ENCODE results near the gene EPHA1.

DNA sequence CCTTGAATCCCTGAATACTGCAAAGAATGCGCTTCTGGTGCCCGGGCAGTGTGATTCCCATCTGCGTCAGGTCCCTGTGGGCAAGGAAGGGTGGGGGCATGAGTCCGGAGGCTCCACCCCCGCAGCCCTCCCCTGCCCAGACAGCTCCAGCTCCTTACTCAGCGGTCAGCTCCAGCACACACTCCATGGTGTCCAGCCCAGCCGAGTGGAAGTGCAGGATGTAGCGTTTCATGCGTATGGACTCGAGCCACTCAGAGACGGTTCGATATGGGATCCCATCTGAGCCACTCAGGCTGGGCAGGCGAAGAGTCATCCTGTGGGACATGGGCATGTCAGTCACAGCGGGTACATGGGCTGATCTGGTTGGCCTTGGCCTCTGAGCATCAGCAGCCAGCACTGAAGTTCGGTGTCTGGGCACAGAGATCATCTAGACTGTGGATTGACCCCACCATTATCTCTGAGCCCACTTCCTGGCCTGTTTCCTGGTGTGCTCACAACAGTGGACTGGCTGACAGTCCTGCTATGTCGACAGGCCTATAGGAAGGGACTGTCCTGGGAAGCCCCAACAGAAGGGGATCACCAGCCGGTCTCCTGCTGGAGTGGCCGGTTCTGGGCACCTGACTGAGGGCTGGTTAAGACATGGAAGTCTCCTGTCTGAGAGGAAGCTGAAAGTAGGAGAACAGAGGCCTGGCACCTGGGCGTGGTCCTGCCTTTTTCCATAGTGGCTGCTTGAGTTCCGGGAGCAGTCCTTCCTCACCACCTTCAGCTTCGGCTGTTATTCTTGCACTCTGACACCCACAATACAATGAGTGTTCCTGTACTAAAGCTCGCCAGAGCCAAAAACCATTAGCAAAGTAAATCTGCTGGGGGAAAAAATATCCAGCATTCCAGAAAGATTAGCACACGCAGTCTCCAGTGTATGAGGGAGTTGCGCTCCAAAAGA is 16.9 kb downstream of the EPHA1 start:
- no peak for TF ChIP-seq EZH2phosphoT487 (conservative IDR thresholded peaks at IDR 0.05; ENCODE audit: low read length)
- TF ChIP-seq, protein P1, sequence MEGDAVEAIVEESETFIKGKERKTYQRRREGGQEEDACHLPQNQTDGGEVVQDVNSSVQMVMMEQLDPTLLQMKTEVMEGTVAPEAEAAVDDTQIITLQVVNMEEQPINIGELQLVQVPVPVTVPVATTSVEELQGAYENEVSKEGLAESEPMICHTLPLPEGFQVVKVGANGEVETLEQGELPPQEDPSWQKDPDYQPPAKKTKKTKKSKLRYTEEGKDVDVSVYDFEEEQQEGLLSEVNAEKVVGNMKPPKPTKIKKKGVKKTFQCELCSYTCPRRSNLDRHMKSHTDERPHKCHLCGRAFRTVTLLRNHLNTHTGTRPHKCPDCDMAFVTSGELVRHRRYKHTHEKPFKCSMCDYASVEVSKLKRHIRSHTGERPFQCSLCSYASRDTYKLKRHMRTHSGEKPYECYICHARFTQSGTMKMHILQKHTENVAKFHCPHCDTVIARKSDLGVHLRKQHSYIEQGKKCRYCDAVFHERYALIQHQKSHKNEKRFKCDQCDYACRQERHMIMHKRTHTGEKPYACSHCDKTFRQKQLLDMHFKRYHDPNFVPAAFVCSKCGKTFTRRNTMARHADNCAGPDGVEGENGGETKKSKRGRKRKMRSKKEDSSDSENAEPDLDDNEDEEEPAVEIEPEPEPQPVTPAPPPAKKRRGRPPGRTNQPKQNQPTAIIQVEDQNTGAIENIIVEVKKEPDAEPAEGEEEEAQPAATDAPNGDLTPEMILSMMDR (IDR thresholded peaks at IDR 0.05; ENCODE audit: insufficient read depth, low read length, poor library complexity, severe bottlenecking) = no peak
